ENCODE data around the gene IL10RB. TPM values are rescaled to one million over a fixed set of nuclear protein-coding genes. Genes with fewer than 3 reads are reported as not detected.

IL10RB gene
- total and polyA plus RNA-seq, 7 donors, result 15.0 to 66.8 (median 26.2) TPM

DNA sequence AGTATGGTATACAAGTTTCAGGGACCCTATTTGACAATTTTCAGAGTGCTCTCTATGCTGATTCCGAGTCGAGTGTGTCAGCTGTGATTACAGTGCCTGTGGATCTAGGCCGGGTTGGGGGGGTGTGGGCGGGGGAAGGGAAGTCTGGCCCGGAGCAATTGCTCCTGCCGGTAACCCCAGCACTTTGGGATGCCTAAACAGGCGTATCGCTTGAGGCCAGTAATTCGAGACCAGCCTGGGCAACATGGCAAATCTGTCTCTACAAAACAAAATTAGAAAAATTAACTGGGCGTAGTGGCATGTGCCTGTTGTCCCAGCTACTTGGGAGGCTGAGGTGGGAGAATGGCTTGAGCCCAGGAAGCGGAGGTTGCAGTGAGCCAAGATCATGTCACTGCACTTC lies 1.6 kb upstream of the IL10RB start:
- Histone ChIP-seq H3K27me3 (no peaks in the 10 kb centered on the region), H3K4me1 (peaks cover 0 to 18% (median 14%) of the 10 kb centered on the region in 4 donors), H3K27ac (no peak overlapping the region), H3K36me3 (peaks cover 0 to 23% (median 9%) of the 10 kb centered on the region in 4 donors), H3K4me3 (no peak overlapping the region), H3K9me3 (no peaks in the 10 kb centered on the region)
- 93 to 94% methylated on average over 11 of the region's 11 CpGs for WGBS, 2 donors
- no peak for DNase-seq
- TF ChIP-seq POLR2A (IDR thresholded peaks at IDR 0.05) (no peak), POLR2AphosphoS5 (IDR thresholded peaks at IDR 0.05) (no peak)
- TF ChIP-seq, protein P1, sequence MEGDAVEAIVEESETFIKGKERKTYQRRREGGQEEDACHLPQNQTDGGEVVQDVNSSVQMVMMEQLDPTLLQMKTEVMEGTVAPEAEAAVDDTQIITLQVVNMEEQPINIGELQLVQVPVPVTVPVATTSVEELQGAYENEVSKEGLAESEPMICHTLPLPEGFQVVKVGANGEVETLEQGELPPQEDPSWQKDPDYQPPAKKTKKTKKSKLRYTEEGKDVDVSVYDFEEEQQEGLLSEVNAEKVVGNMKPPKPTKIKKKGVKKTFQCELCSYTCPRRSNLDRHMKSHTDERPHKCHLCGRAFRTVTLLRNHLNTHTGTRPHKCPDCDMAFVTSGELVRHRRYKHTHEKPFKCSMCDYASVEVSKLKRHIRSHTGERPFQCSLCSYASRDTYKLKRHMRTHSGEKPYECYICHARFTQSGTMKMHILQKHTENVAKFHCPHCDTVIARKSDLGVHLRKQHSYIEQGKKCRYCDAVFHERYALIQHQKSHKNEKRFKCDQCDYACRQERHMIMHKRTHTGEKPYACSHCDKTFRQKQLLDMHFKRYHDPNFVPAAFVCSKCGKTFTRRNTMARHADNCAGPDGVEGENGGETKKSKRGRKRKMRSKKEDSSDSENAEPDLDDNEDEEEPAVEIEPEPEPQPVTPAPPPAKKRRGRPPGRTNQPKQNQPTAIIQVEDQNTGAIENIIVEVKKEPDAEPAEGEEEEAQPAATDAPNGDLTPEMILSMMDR (IDR thresholded peaks at IDR 0.05), result no peak
- intact Hi-C loops (cut with DNase I), result no loop called here

DNA sequence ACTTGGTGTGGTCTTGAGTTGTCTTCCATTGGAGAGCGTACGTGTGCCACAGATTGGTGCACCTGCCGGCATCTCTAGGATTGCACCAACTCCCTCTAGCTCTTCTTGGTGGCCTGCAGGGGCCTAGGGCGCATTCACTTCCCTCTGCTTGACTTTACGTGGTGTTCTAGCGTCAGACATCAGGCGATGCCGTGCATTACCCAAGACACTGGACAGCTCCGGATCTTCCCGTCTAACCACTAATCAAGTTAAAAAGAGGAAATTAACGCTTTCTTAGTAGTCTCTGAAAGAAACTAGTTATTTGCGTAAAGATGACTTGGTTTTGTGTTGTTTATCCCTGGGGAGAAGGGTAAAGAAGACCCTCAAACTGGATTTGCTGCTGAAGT lies 510 bp upstream of the IL10RB start:
- Histone ChIP-seq H3K36me3 (peaks cover 0 to 25% (median 9%) of the 10 kb centered on the region in 4 donors), H3K27ac (peak overlapping the region; percentile 80 to 88 (median 86)), H3K4me3 (peak overlapping the region; percentile 76 to 90 (median 78)), H3K9me3 (no peaks in the 10 kb centered on the region), H3K4me1 (peaks cover 0 to 18% (median 14%) of the 10 kb centered on the region in 4 donors), H3K27me3 (no peaks in the 10 kb centered on the region)
- TF ChIP-seq, protein P1 (IDR thresholded peaks at IDR 0.05), result no peak
- peak in 1 of 4 donors; percentile 14 for TF ChIP-seq POLR2AphosphoS5 (IDR thresholded peaks at IDR 0.05)
- TF ChIP-seq EP300 (IDR thresholded peaks at IDR 0.05), result no peak
- intact Hi-C loops (cut with DNase I), result loop anchor here (1.0 to 5.0 kb wide), 3 partner anchors 35 to 63 kb away; partner anchors contain the start of gene IFNAR1
- peak; percentile 79 for DNase-seq
- WGBS, 2 donors, result 10 to 19% methylated on average over 12 of the region's 12 CpGs

DNA sequence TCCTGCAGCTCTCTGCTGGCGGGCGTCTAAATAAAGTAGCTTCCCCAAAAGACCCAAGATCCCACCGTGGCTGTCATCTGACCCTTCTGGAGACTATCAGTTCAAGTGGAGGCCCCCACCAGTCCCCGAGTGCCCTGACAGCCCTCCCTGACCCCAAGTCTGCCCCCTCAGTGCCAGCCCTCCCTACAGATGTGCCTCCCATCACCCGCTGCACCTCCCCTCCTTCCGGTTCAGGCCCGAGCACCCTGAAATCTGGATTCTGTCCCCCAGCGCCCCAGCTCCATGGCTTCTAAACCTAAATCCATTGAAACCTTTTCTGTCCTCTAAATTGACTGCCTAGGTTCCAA lies 595 bp downstream of the IL10RB start:
- Histone ChIP-seq H3K9me3 (no peaks in the 10 kb centered on the region), H3K36me3 (peaks cover 0 to 36% (median 9%) of the 10 kb centered on the region in 4 donors), H3K4me3 (peak overlapping the region; percentile 76 to 90 (median 78)), H3K4me1 (peaks cover 0 to 18% (median 14%) of the 10 kb centered on the region in 4 donors), H3K27me3 (no peaks in the 10 kb centered on the region), H3K27ac (peak overlapping the region; percentile 80 to 88 (median 86))
- no peak for DNase-seq
- WGBS, 2 donors, result 3 to 6% methylated on average over 8 of the region's 8 CpGs
- TF ChIP-seq EP300 (IDR thresholded peaks at IDR 0.05) (no peak), POLR2A (IDR thresholded peaks at IDR 0.05) (no peak), POLR2AphosphoS5 (IDR thresholded peaks at IDR 0.05) (no peak)
- TF ChIP-seq, protein P1 (IDR thresholded peaks at IDR 0.05), result no peak
- intact Hi-C loops (cut with DNase I), result loop anchor here (1.0 to 5.0 kb wide), 3 partner anchors 36 to 64 kb away; partner anchors contain the start of gene IFNAR1

DNA sequence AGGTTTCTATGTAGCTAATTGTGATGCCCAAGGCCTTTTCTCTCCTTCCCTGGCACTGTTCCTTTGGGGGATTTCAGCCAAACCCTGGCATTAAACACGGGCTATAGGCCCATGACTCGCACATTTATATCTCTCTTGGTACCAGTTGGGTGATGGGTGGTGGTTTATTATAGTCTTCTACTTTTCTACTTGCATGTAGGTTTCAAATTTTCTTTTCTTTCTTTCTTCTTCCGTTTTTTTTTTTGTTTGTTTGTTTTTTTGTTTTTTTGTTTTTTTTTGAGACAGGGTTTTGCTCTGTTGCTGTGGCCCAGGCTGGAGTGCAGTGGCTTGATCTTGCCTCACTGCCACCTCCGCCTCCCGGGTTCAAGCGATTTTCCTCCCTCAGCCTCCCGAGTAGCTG lies 1.1 kb downstream of the IL10RB start:
- Histone ChIP-seq H3K27me3 (no peaks in the 10 kb centered on the region), H3K4me1 (peaks cover 0 to 18% (median 14%) of the 10 kb centered on the region in 4 donors), H3K9me3 (no peaks in the 10 kb centered on the region), H3K4me3 (peak overlapping the region; percentile 76 to 90 (median 78)), H3K27ac (peak overlapping the region; percentile 80 to 88 (median 86)), H3K36me3 (peaks cover 0 to 41% (median 9%) of the 10 kb centered on the region in 4 donors)
- TF ChIP-seq EP300 (IDR thresholded peaks at IDR 0.05) (no peak), POLR2A (IDR thresholded peaks at IDR 0.05) (no peak), POLR2AphosphoS5 (IDR thresholded peaks at IDR 0.05) (no peak)
- TF ChIP-seq, protein P1 (IDR thresholded peaks at IDR 0.05), result no peak
- intact Hi-C loops (cut with DNase I), result loop anchor here (2.0 to 5.0 kb wide), 2 partner anchors 58 to 65 kb away; partner anchors contain the start of gene IFNAR1
- no peak for DNase-seq
- 65 to 78% methylated on average over 7 of the region's 7 CpGs for WGBS, 2 donors

DNA sequence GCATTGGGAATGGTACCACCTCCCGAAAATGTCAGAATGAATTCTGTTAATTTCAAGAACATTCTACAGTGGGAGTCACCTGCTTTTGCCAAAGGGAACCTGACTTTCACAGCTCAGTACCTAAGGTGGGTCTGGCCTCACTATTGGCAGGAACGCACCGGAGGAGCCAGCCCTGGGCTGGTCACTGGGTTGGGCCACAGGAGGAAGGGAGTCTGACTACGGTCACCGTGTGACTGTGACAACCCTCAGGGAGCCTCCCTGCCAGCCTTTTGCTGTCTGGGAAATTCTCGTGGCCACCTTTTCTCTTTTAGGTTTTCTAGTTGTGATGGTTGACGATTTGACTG lies 2.2 kb downstream of the IL10RB start:
- H3K36me3 ChIP-seq, result peaks cover 0 to 43% (median 3%) of the 10 kb centered on the region in 4 donors
- H3K4me3 ChIP-seq, result no peak overlapping the region
- TF ChIP-seq EP300 (IDR thresholded peaks at IDR 0.05) (no peak), POLR2AphosphoS5 (IDR thresholded peaks at IDR 0.05) (no peak), POLR2A (IDR thresholded peaks at IDR 0.05) (no peak)
- TF ChIP-seq, protein P1 (IDR thresholded peaks at IDR 0.05), result no peak
- no peaks in the 10 kb centered on the region for H3K9me3 ChIP-seq
- H3K4me1 ChIP-seq, result peaks cover 0 to 18% (median 14%) of the 10 kb centered on the region in 4 donors
- no peak for DNase-seq
- WGBS, 2 donors, result 64 to 75% methylated on average over 7 of the region's 7 CpGs
- no peak overlapping the region for H3K27ac ChIP-seq
- intact Hi-C loops (cut with DNase I), result loop anchor here (5.0 kb wide), 1 partner anchor 66 kb away; no protein-coding TSS in a partner anchor
- no peaks in the 10 kb centered on the region for H3K27me3 ChIP-seq

Measured in sigmoid colon (tissue), 7 donors.